Measurements from ENCODE around the gene MAGOHB.

GRCh38 chr12:10595881-10596280 is 17.5 kb downstream of the MAGOHB start:
- TF ChIP-seq CTCF (conservative IDR thresholded peaks at IDR 0.05; ENCODE audit: low read depth, low read length) (no peak), EZH2 (IDR thresholded peaks at IDR 0.05; ENCODE audit: borderline replicate concordance, low read depth, low read length, poor library complexity, severe bottlenecking) (no peak)
